Thyroid gland (tissue), 4 donors: ENCODE measurements around the gene IFT43.

Experiments
- CTCF ChIP-seq, 6 experiments: fragments of 200-600 bp in 3 of 6; fragments of 450-650 bp in 3 of 6; sonication (generic) in 3 of 6; IDR thresholded peaks; one replicate each; pipeline ENCODE4 v1.5.1; 2016 to 2019; ENCODE audit warnings: antibody characterized with exemption in 6 of 6, mild to moderate bottlenecking in 2 of 6, inconsistent platforms in 1 of 6, moderate library complexity in 1 of 6
- POLR2A ChIP-seq, 2 donors: fragments of 450-650 bp; IDR thresholded peaks; one replicate each; pipeline ENCODE4 v1.6.1; 2017; ENCODE audit warnings: antibody characterized with exemption in 2 of 2, mild to moderate bottlenecking in 2 of 2, moderate library complexity in 1 of 2

GRCh38 chr14:76080025-76080424 lies 94.5 kb downstream of the IFT43 start:
- no peak for TF ChIP-seq CTCF (IDR thresholded peaks at IDR 0.05)
- TF ChIP-seq POLR2A (IDR thresholded peaks at IDR 0.05) = no peak
